SU-DHL-6 (cell line): ENCODE measurements around the gene CSF3R.

Experiments
- EZH2phosphoT487 ChIP-seq: fragments of 200-600 bp; sonication (generic), shearing (Covaris generic); conservative IDR thresholded peaks from 2 replicates; pipeline ENCODE4 v1.6.1; 2018; ENCODE audit warnings: mild to moderate bottlenecking, antibody characterized with exemption, low read length, moderate library complexity, mixed read lengths
- TF ChIP-seq, protein P1 (sequence below): fragments of 200-600 bp; sonication (generic); IDR thresholded peaks from one replicate; pipeline ENCODE4 v1.5.1; 2017; ENCODE audit warnings: antibody characterized with exemption, mild to moderate bottlenecking, low read length, moderate library complexity; ENCODE audit not compliant: insufficient read depth, poor library complexity, severe bottlenecking

DNA sequence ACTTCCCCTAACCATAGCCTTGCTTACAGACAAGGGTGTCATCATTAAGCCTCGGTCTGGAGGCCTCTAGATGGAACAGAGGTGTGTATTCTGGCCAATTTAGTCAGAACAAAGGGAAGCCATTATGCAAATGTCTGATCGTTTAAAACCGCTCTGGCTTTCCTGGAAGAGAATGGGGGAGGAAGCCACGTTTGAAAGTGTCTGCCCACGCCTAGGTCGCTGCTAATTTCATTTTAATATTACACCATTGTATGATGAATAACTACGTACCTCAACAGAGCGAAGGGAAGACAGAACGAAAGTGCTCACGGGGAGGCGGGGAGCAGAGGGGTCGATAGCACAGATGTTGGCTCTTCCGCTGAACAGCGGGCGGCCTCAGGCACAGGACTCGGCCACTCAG lies 41.1 kb upstream of the CSF3R start:
- TF ChIP-seq, protein P1, sequence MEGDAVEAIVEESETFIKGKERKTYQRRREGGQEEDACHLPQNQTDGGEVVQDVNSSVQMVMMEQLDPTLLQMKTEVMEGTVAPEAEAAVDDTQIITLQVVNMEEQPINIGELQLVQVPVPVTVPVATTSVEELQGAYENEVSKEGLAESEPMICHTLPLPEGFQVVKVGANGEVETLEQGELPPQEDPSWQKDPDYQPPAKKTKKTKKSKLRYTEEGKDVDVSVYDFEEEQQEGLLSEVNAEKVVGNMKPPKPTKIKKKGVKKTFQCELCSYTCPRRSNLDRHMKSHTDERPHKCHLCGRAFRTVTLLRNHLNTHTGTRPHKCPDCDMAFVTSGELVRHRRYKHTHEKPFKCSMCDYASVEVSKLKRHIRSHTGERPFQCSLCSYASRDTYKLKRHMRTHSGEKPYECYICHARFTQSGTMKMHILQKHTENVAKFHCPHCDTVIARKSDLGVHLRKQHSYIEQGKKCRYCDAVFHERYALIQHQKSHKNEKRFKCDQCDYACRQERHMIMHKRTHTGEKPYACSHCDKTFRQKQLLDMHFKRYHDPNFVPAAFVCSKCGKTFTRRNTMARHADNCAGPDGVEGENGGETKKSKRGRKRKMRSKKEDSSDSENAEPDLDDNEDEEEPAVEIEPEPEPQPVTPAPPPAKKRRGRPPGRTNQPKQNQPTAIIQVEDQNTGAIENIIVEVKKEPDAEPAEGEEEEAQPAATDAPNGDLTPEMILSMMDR, result no peak
- TF ChIP-seq EZH2phosphoT487, result no peak
